Endometrium (tissue), 2 donors: ENCODE measurements around the gene PDGFB.

Experiments used
- FAIRE-seq: peaks from 2 replicates; lab custom pipeline; 2012; peaks lifted over from hg19 to GRCh38; lab: Jason Lieb, UNC
- donor health status: control.
- donor health status: control.

PDGFB gene

DNA sequence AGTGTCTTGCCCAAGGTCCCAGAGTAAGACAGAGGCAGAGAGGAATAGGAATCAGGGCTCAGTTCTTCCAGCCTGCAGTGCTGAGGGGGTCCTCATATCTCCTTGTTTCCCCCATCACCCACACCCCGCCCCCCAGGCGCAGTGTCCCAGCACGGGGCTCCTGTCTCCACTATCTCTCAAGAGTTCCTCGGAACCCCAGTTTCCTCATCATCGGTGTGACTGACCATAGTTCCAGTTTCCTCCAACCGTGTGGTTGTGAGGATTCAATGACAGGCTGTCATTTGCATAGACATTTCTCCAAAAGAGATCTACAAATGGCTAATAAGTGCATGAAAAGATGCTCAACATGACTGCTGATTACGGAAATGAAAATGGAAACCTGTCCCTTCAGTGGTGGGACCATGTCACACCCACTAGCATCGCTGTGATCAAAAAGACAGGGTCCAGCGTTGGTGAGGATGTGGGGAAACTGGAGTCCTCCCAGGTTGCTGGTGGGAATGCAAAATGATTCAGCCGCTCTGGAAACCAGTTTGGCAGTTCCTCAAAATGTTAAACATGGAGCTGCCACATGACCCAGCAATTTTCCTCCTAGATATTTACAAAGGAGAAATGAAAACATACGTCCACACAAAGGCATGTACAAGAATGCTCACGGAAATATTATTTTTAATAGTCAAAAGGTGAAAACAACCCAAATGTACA lies 31.8 kb upstream of the PDGFB start:
- no peak for FAIRE-seq

- FAIRE-seq: no peak
These were observed 31.1 kb upstream of the PDGFB start for GRCh38 chr22:39275814-39276439.

GRCh38 chr22:39273950-39274887 lies 29.4 kb upstream of the PDGFB start:
- no peak for FAIRE-seq

- FAIRE-seq: no peak
These were observed 26.0 kb upstream of the PDGFB start for GRCh38 chr22:39270792-39271191.

DNA sequence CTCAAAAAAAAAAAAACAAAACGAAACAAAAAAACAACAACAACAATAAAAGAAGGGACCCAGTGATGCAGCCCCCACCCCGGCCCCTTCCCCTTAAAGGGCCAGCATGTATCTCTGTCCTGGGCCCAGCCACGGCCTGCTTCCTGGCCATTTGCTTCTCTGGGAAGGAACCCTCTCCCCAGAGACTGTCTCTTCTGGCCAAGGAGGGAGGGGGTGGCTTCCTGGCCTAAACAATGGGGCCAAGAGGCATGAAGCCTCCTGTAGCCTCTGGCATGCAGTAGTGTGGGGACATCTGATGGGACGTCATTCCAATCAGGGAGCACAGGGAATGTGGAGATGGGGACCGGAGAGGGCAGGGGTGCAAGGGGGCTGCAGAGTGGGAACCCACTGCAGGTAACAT lies 25.5 kb upstream of the PDGFB start:
- FAIRE-seq: no peak

- no peak for FAIRE-seq
These were observed 24.5 kb upstream of the PDGFB start for GRCh38 chr22:39269095-39269790.

DNA sequence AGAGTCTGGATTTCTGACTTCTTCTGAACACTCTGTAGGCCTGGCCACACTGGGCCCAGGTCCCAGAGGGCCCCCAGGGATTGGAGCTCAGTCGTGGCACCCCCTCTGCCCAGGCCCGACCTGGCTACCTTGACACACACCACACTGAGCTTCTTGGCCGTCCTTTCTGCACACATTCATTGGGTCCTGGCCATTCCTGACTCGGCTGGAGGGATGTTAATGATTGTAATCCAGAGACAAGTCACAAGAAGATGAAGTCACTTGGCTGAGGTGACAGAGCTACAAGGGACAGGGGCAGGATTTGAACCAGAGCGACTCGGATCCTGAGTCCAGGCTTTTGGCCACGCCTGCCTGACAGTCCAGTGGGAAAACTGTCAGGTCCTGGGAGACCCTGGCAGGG lies 23.9 kb upstream of the PDGFB start:
- no peak for FAIRE-seq

DNA sequence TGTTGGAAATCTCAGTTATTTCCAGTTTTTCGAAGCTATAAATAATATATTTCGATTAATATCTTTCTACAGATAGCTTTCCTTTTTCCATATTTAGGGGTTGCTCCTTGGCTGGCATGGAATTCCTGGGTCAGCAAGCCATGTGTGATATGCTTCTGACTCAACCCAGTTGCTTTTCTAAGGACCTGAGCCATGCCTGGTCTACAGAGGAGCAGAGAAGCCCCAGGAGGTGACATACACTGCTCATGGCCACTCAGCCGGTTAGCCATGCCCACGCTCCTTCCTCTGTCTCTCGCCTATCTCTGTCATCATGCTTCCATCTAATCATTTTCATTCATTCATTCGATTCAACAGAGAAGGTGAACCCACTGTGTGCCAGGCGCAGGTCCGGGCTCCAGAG lies 23.2 kb upstream of the PDGFB start:
- no peak for FAIRE-seq

- no peak for FAIRE-seq
These were observed 21.7 kb upstream of the PDGFB start for GRCh38 chr22:39266398-39267030.

DNA sequence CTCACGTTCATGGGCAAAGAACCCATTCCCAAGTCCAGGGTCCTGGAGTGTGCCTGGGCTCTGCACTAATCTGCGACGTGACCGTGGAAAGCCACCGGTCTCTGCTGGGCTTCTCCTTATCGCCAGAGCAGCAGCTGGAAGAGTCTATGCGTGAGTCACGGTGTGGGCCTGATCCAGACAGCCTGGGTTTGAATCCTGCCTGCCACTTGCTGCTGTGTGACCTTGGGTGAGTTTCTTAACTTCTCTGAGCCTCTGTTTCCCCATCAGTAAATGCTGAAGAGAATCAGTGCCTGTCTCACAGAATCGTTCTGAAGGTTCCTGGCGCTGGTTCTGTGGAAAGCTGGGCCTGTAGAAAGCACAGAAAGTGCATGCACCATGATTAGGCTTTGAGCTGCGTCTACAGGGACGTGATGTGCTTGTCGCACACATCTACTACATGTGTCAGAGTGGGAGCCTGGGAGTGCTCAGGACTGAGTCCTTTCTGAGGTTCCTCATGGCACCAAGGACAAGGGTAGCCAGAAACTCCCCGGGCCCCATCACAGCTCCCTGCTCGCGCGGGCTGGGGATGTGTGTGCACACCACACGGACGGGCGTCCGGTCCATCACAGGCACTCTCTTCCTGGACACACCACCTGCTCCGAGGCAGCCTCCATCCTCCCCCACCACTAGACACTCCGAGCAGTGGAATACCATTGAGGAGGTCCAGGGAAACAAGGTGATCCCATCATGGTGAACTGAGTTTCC lies 20.5 kb upstream of the PDGFB start:
- no peak for FAIRE-seq

DNA sequence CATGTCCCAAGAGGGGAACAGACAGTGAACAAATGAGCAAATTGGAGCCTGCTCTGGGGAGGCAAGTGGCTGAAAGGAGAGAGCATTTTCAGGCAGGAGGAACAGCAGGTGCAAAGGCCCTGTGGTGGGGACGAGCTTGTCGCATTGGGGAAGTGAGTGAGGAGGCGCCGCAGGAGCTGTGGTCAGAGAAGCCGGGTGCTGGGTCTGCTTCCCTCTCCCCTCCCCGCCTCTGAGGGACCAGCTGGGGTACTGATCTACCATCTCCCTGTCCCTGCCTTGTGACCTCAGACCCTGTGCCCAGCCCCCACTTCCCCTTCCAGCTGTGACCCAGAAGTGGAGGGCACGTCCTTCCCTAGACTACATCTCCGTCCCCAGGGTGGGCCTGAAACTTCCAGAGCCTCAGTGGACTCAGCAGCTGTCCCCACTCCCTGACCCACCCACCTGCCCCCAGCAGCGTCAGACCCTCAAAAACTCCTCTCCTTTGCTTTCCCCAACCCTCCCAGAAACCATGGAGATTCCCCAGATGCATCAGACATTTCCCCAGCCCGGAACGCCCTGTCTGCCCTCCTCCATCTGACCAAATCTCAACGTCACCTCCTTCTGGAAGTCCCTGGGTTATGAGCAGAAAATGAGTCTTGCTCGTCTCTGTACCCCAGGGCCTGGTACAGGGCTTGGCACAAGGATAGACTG lies 19.7 kb upstream of the PDGFB start:
- no peak for FAIRE-seq

- no peak for FAIRE-seq
These were observed 19.0 kb upstream of the PDGFB start for GRCh38 chr22:39263626-39264348.

DNA sequence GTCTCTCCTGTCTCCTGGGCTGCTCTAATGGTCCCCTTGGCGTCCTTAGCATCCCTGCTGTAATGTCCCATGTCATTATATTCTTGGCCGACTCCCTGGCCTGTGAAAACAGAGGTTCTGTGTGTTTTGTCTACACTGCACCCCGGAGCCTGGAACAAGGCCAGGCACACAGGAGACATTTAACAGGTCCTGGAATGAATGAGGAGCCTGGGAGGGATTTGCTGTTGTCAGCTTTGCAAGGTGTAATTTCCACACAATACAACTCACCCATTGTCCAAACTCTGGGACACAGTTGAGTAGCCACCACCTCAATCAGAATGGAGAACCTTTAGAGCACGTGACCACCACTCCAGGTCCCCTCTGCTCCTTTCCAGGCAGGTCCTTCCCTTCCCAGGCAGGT lies 14.9 kb upstream of the PDGFB start:
- no peak for FAIRE-seq

- FAIRE-seq: no peak
These were observed 13.2 kb upstream of the PDGFB start for GRCh38 chr22:39257901-39258475.

DNA sequence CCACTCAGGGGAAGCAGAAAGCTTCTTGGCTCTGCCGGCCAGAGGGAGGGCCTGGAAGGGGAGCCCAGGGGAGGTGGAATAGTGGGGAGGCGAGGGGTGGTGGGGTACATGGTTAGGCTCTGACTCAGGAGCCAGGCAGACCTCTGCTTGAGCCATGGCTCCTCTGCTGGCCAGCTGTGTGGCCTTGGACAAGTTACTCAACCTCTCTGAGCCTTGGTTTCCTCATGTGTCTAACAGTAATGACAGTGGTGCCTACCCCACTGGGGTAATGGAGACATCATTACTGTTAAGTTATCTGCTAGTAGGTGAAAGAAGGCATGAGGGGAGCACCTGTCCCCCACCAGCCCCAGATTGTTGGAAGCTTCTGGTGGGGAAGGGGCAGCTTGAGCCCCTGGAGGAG lies 12.2 kb upstream of the PDGFB start:
- FAIRE-seq: no peak

DNA sequence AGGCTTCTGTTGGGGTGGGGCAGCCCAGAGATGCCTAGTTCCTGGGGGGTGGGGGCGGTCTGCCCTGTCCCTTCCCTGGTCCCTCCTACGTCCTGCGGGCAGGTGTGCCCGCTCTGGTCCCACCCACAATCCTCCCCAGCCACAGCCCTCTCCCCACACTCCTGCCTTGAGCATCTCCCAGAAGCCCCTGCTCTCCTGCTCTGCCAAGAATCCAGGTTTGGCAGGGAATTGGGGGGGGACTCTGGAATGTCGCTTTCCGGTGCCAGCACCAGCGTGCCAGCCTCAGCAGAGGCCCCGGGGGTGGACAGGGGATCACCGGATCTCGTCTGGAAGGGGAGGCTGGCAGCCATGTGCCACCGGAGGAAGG lies 11.4 kb upstream of the PDGFB start:
- no peak for FAIRE-seq

- FAIRE-seq: no peak
These were observed 10.8 kb upstream of the PDGFB start for GRCh38 chr22:39255449-39256185.

GRCh38 chr22:39254789-39255298 lies 10.1 kb upstream of the PDGFB start:
- FAIRE-seq: no peak

GRCh38 chr22:39254122-39254521 lies 9.3 kb upstream of the PDGFB start:
- no peak for FAIRE-seq
